ENCODE data around the gene XAB2.
"Not testable (repeated sequence)": the region's sequence is repeated elsewhere in the genome, so short reads cannot be mapped to it uniquely, and the experiment has no call there.

The XAB2 gene

GRCh38 chr19:7648265-7649014 lies 19.1 kb upstream of the XAB2 start:
- DNase-seq (ENCODE audit: low spot score) = no peak

GRCh38 chr19:7647156-7647555 lies 17.8 kb upstream of the XAB2 start:
- no peak for DNase-seq (ENCODE audit: low spot score)

GRCh38 chr19:7646426-7646700 lies 17.0 kb upstream of the XAB2 start:
- DNase-seq (ENCODE audit: low spot score) = no peak

- no peak for DNase-seq (ENCODE audit: low spot score)
Observed at GRCh38 chr19:7645656-7646425, 16.5 kb upstream of the XAB2 start.

GRCh38 chr19:7645163-7645562 lies 15.8 kb upstream of the XAB2 start:
- no peak for DNase-seq (ENCODE audit: low spot score)

GRCh38 chr19:7644550-7644877 lies 15.2 kb upstream of the XAB2 start:
- no peak for DNase-seq (ENCODE audit: low spot score)

GRCh38 chr19:7643629-7644549 lies 14.5 kb upstream of the XAB2 start:
- not testable (repeated sequence) for DNase-seq (ENCODE audit: low spot score)

GRCh38 chr19:7643031-7643415 lies 13.7 kb upstream of the XAB2 start:
- DNase-seq (ENCODE audit: low spot score) = no peak

GRCh38 chr19:7642295-7643030 lies 13.1 kb upstream of the XAB2 start:
- DNase-seq (ENCODE audit: low spot score) = no peak

- no peak for DNase-seq (ENCODE audit: low spot score)
Observed at GRCh38 chr19:7641290-7642276, 12.2 kb upstream of the XAB2 start.

GRCh38 chr19:7640803-7641202 lies 11.5 kb upstream of the XAB2 start:
- no peak for DNase-seq (ENCODE audit: low spot score)

- DNase-seq (ENCODE audit: low spot score) = no peak
Observed at GRCh38 chr19:7639863-7640348, 10.6 kb upstream of the XAB2 start.

GRCh38 chr19:7638802-7639465 lies 9.6 kb upstream of the XAB2 start:
- DNase-seq (ENCODE audit: low spot score) = no peak

GRCh38 chr19:7637374-7638256 lies 8.3 kb upstream of the XAB2 start:
- DNase-seq (ENCODE audit: low spot score) = no peak

- peak; percentile 91 for DNase-seq (ENCODE audit: low spot score)
Observed at GRCh38 chr19:7636691-7637373, 7.5 kb upstream of the XAB2 start, which contains the start of gene STXBP2. Gene STXBP2 (plus strand): TSS chr19:7637110. CDS start chr19:7637150, 40 bp downstream.

GRCh38 chr19:7636317-7636690 lies 7.0 kb upstream of the XAB2 start:
- no peak for DNase-seq (ENCODE audit: low spot score)

GRCh38 chr19:7635670-7636069 lies 6.3 kb upstream of the XAB2 start:
- DNase-seq (ENCODE audit: low spot score) = no peak

GRCh38 chr19:7633698-7634097 lies 4.4 kb upstream of the XAB2 start, which contains the start of gene PCP2:
Gene PCP2 (minus strand): TSS chr19:7633719. CDS start chr19:7633457, 262 bp downstream.
- DNase-seq (ENCODE audit: low spot score) = no peak

All from activated CD4-positive, alpha-beta T cell treated with anti-CD3 and anti-CD28 coated beads, Interleukin-2, Interleukin-4, amounts not matched to agents 100 ng/mL and 50 ng/mL, durations not matched to agents 16 hours and 8 hours (primary cell).